Activated CD8-positive, alpha-beta memory T cell treated with anti-CD3 and anti-CD28 coated beads, Interleukin-2, amount 50 U/mL, for 1 hour (primary cell): Measurements from ENCODE around the gene PIK3C2G.
"Not testable (repeated sequence)": the region's sequence is repeated elsewhere in the genome, so short reads cannot be mapped to it uniquely, and the experiment has no call there.

ENCODE experiments used
- DNase-seq: peaks from one replicate; pipeline ENCODE4 v3.0.0-alpha.2; 2020; ENCODE audit errors: extremely low read depth

Gene PIK3C2G

GRCh38 chr12:18261273-18261672 is at the start of gene PIK3C2G:
TSS of gene PIK3C2G (plus strand) at chr12:18261518. CDS start at chr12:18282082, 20,564 bp downstream.
- no peak for DNase-seq

GRCh38 chr12:18217966-18218365 is 43.4 kb upstream of the PIK3C2G start:
- no peak for DNase-seq

GRCh38 chr12:18221726-18222125 is 39.6 kb upstream of the PIK3C2G start:
- no peak for DNase-seq

- DNase-seq: no peak
These were observed 38.6 kb upstream of the PIK3C2G start for GRCh38 chr12:18222699-18223098.

GRCh38 chr12:18224745-18225144 is 36.6 kb upstream of the PIK3C2G start:
- no peak for DNase-seq

GRCh38 chr12:18239526-18239925 is 21.8 kb upstream of the PIK3C2G start:
- DNase-seq: no peak

GRCh38 chr12:18242380-18243089 is 18.8 kb upstream of the PIK3C2G start:
- no peak for DNase-seq

GRCh38 chr12:18243238-18243637 is 18.1 kb upstream of the PIK3C2G start:
- DNase-seq: no peak

- no peak for DNase-seq
These were observed 15.3 kb upstream of the PIK3C2G start for GRCh38 chr12:18246066-18246465.

- DNase-seq: no peak
These were observed 10.9 kb upstream of the PIK3C2G start for GRCh38 chr12:18250313-18250916.

- no peak for DNase-seq
These were observed 7.2 kb upstream of the PIK3C2G start for GRCh38 chr12:18254081-18254480.

GRCh38 chr12:18255004-18255403 is 6.3 kb upstream of the PIK3C2G start:
- DNase-seq: not testable (repeated sequence)

- DNase-seq: no peak
These were observed 4.1 kb upstream of the PIK3C2G start for GRCh38 chr12:18257251-18257650.

- no peak for DNase-seq
These were observed 2.4 kb upstream of the PIK3C2G start for GRCh38 chr12:18258929-18259328.

GRCh38 chr12:18259906-18260682 is 1.2 kb upstream of the PIK3C2G start:
- DNase-seq: no peak

GRCh38 chr12:18261906-18262305 is 588 bp downstream of the PIK3C2G start:
- DNase-seq: no peak

- no peak for DNase-seq
These were observed 1.2 kb downstream of the PIK3C2G start for GRCh38 chr12:18262514-18262913.

- DNase-seq: no peak
These were observed 3.3 kb downstream of the PIK3C2G start for GRCh38 chr12:18264581-18265075.

- DNase-seq: no peak
These were observed 6.2 kb downstream of the PIK3C2G start for GRCh38 chr12:18267427-18268099.

- DNase-seq: no peak
These were observed 9.7 kb downstream of the PIK3C2G start for GRCh38 chr12:18270958-18271460.

- no peak for DNase-seq
These were observed 14.7 kb downstream of the PIK3C2G start for GRCh38 chr12:18275981-18276380.

- no peak for DNase-seq
These were observed 15.9 kb downstream of the PIK3C2G start for GRCh38 chr12:18277196-18277595.
